Mucosa of rectum (tissue), 2 donors: ENCODE measurements around the gene IKZF2.

Experiments
- H3K27ac ChIP-seq, 2 donors: one replicate each; pipeline ENCODE4 v1.7.0; 2013; ENCODE audit warnings: inconsistent platforms in 2 of 2, low read depth in 2 of 2, low read length in 2 of 2
- H3K27me3 ChIP-seq, 2 donors: one replicate each; pipeline ENCODE4 v1.7.0; 2013; ENCODE audit warnings: low read length in 2 of 2; ENCODE audit not compliant: control insufficient read depth in 2 of 2, insufficient read depth in 2 of 2
- H3K36me3 ChIP-seq, 2 donors: one replicate each; pipeline ENCODE4 v1.7.0; 2013; ENCODE audit warnings: low read length in 2 of 2; ENCODE audit not compliant: control insufficient read depth in 2 of 2, insufficient read depth in 2 of 2
- H3K4me1 ChIP-seq, 2 donors: one replicate each; pipeline ENCODE4 v1.7.0; 2013; ENCODE audit warnings: low read length in 2 of 2, mild to moderate bottlenecking in 1 of 2; ENCODE audit not compliant: control insufficient read depth in 2 of 2, insufficient read depth in 2 of 2
- H3K4me3 ChIP-seq, 2 donors: one replicate each; pipeline ENCODE4 v1.7.0; 2013; ENCODE audit warnings: low read length in 2 of 2
- H3K9ac ChIP-seq, 2 donors: one replicate each; pipeline ENCODE4 v1.7.0; 2013; ENCODE audit warnings: low read length in 2 of 2, low read depth in 1 of 2, mild to moderate bottlenecking in 1 of 2
- H3K9me3 ChIP-seq, 2 donors: one replicate each; pipeline ENCODE4 v1.7.0; 2013; ENCODE audit warnings: low read length in 2 of 2; ENCODE audit not compliant: control insufficient read depth in 2 of 2
- donor health status: healthy.
- donor health status: Normal muscosa, but diverticular disease.

Gene IKZF2

GRCh38 chr2:213156717-213157116, 5.3 kb upstream of the IKZF2 start:
- Histone ChIP-seq H3K27ac (no peak overlapping the region), H3K4me1 (no peaks in the 10 kb centered on the region), H3K9me3 (no peaks in the 10 kb centered on the region), H3K27me3 (no peaks in the 10 kb centered on the region), H3K36me3 (no peaks in the 10 kb centered on the region), H3K4me3 (no peak overlapping the region), H3K9ac (no peak overlapping the region)

DNA sequence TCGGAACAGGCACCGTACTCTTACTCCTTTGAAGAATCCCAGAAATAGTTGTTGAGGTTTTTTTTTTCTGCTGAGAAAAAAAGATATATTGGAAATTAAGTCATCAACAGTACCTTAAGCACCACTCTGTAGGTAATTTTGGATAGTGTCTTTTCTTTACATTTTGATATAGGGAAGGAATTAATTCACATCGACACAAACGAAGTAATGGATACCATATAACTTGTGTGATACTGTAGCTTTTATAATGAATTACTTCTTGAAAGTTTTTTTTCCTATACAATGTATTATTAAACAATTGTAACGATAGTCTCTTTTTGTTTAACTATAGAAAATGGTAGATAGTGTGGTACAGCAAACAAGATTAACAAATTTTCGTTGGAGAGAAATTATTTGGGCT, 1.5 kb upstream of the IKZF2 start:
- H3K27ac ChIP-seq: no peak overlapping the region
- no peaks in the 10 kb centered on the region for H3K36me3 ChIP-seq
- no peaks in the 10 kb centered on the region for H3K27me3 ChIP-seq
- H3K9ac ChIP-seq: no peak overlapping the region
- H3K9me3 ChIP-seq: no peaks in the 10 kb centered on the region
- peaks cover 0 to 5% of the 10 kb centered on the region in 2 donors for H3K4me1 ChIP-seq
- peak overlapping the region; percentile 76 to 88 for H3K4me3 ChIP-seq

DNA sequence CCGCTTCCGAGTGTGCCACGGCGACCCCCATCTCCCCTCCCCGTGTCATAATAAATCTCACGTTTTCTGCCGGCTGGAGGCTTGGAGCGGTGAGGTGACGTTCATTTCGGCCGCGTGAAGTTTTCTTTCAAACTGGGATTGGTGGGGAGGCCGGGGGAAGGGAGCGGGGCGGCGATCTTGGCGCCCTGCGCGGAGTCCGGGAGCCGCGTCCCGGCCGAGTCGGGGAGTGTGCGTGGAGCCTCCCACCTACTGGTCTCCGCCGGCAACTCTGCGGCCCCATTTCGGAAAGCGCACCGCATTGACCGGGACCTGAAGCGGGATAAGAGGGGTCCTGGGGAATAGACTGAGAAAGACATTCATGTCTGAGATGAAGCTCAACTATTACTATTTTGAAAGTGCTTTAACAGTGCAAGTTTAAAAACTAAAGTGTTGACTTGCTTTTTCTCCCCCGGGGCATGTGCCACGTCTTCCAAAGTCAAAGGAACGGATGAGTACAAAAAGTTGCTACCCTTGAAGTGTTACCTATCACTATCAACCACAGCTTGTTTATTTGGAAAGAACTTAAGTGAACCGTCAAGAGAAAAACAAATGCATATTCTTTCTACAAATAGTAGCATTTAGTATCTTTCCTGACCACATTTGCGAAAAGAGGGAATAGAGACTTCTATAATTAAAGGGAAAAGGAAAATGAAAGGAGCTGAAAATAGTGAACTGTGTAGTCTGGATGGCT, 818 bp upstream of the IKZF2 start:
- Histone ChIP-seq H3K36me3 (no peaks in the 10 kb centered on the region), H3K9ac (peak overlapping the region; percentile 77 to 80), H3K9me3 (no peaks in the 10 kb centered on the region), H3K4me1 (peaks cover 0 to 5% of the 10 kb centered on the region in 2 donors), H3K4me3 (peak overlapping the region; percentile 76 to 88), H3K27ac (peak overlapping the region; percentile 87 to 92), H3K27me3 (no peaks in the 10 kb centered on the region)

- H3K4me1 ChIP-seq: peaks cover 0 to 5% of the 10 kb centered on the region in 2 donors
- H3K36me3 ChIP-seq: no peaks in the 10 kb centered on the region
- H3K4me3 ChIP-seq: peak overlapping the region; percentile 88 to 98
- no peaks in the 10 kb centered on the region for H3K9me3 ChIP-seq
- H3K27ac ChIP-seq: peak overlapping the region; percentile 67 to 77
- H3K9ac ChIP-seq: peak overlapping the region; percentile 68 to 81
- H3K27me3 ChIP-seq: no peaks in the 10 kb centered on the region
These were observed 906 bp downstream of the IKZF2 start for GRCh38 chr2:213150315-213151097.

GRCh38 chr2:213149949-213150314, 1.5 kb downstream of the IKZF2 start:
- H3K36me3 ChIP-seq: no peaks in the 10 kb centered on the region
- peaks cover 0 to 5% of the 10 kb centered on the region in 2 donors for H3K4me1 ChIP-seq
- H3K9ac ChIP-seq: peak overlapping the region; percentile 36 to 68
- H3K27me3 ChIP-seq: no peaks in the 10 kb centered on the region
- peak overlapping the region; percentile 19 to 67 for H3K27ac ChIP-seq
- peak overlapping the region; percentile 88 to 98 for H3K4me3 ChIP-seq
- no peaks in the 10 kb centered on the region for H3K9me3 ChIP-seq

- peaks cover 0 to 5% of the 10 kb centered on the region in 2 donors for H3K4me1 ChIP-seq
- peak overlapping the region in 1 of 2 donors; percentile 68 for H3K9ac ChIP-seq
These were observed 2.0 kb downstream of the IKZF2 start for GRCh38 chr2:213149294-213149875.

DNA sequence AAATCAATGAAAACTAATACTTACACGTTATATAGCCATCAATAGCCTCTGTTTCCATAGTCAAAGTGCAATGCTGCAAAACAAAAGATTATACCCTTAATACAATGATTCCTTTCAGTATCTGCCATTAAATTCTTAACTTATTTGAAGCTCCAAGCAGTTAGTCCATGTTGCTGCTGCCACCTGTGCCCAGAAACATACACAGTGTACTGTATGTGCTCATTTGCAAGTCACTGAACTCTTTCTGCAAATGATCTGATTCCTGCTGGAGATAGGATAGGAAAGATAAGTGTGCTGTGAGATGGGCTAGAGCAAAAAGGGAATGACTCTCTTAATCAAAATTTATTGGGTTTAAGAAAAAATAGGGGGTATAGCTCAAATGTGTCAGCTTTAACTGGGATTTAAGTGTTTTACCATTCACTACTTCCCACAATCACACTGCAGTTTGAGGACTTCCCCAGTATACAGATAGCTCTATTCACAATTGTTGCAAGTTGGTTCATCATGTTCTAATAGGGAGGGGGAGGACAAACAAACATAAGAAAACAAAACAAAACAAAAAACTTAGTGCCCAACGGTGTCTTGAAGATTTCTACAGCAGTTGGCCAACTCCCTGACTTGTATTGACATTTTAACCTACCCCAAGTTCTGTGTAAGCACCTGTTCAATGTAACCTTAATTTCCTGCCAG, 2.7 kb downstream of the IKZF2 start:
- no peaks in the 10 kb centered on the region for H3K36me3 ChIP-seq
- H3K4me1 ChIP-seq: peaks cover 0 to 5% of the 10 kb centered on the region in 2 donors
- H3K4me3 ChIP-seq: peak overlapping the region; percentile 4 to 34
- no peaks in the 10 kb centered on the region for H3K9me3 ChIP-seq
- no peak overlapping the region for H3K9ac ChIP-seq
- H3K27me3 ChIP-seq: no peaks in the 10 kb centered on the region
- no peak overlapping the region for H3K27ac ChIP-seq

More at GRCh38 chr2:213149294-213149875, 2.0 kb downstream of the IKZF2 start:
- Histone ChIP-seq H3K9me3 (no peaks in the 10 kb centered on the region), H3K36me3 (no peaks in the 10 kb centered on the region), H3K4me3 (peak overlapping the region; percentile 88 to 98), H3K27ac (peak overlapping the region in 1 of 2 donors; percentile 23), H3K27me3 (no peaks in the 10 kb centered on the region)

GRCh38 chr2:213147538-213147937, 3.9 kb downstream of the IKZF2 start:
- H3K27ac ChIP-seq: no peak overlapping the region
- H3K9me3 ChIP-seq: no peaks in the 10 kb centered on the region
- no peak overlapping the region for H3K4me3 ChIP-seq
- no peak overlapping the region for H3K9ac ChIP-seq
- H3K27me3 ChIP-seq: no peaks in the 10 kb centered on the region
- H3K36me3 ChIP-seq: no peaks in the 10 kb centered on the region
- peaks cover 0 to 5% of the 10 kb centered on the region in 2 donors for H3K4me1 ChIP-seq

- H3K27ac ChIP-seq: no peak overlapping the region
- H3K27me3 ChIP-seq: no peaks in the 10 kb centered on the region
- no peaks in the 10 kb centered on the region for H3K9me3 ChIP-seq
- no peak overlapping the region for H3K9ac ChIP-seq
- H3K36me3 ChIP-seq: no peaks in the 10 kb centered on the region
- H3K4me1 ChIP-seq: peaks cover 0 to 5% of the 10 kb centered on the region in 2 donors
- H3K4me3 ChIP-seq: no peak overlapping the region
These were observed 5.6 kb downstream of the IKZF2 start for GRCh38 chr2:213145715-213146242.
